Measurements from ENCODE around the gene SNRNP200. TPM values are rescaled to one million over a fixed set of nuclear protein-coding genes. Genes with fewer than 3 reads are reported as not detected.

The SNRNP200 gene
- total RNA-seq, 1 experiment from 2014 or later, result 30.2 TPM

GRCh38 chr2:96251721-96252292, 53.5 kb downstream of the SNRNP200 start:
- peak; percentile 92 for DNase-seq (ENCODE audit: low spot score)

DNA sequence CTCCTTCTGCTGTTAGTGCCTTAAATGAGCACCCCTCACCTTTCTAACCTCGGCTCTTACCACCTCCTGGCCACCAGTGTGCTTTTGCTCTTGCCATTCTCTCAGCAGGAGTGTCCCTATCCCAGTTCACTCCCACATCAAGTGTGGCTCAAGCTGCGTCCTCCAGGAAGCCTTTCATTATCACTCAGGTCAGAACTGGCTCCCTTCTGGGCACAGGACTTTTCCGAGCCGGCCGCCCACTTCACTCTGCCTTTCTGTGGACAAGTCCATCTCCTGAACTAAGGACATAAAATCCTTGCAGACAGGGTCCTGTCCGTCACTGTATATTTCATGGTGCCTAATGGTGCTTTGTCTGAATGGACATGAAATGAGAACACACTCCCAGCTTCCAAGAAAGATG, 55.2 kb downstream of the SNRNP200 start:
- no peak for DNase-seq (ENCODE audit: low spot score)

- no peak for DNase-seq (ENCODE audit: low spot score)
These were observed 55.7 kb downstream of the SNRNP200 start for GRCh38 chr2:96249654-96250053.

DNA sequence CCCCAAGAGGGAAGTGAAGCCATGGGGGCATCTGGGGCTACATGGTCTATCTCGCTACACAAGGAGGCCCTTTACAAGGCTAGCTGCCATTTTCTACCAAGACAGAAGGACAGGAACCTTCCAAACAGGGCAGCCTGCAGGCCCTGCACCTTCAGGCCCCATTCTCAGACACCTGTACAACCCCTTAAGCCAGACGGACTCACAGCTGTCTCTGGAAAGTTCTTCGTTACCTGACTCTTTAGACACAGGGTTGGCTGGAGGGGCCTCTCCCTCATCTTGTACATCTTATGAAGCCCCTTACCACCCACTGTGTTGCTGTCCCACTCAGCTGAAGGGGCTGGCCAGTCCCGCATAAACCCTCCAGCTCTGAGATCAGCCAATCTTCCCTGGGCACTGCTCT, 56.7 kb downstream of the SNRNP200 start:
- no peak for DNase-seq (ENCODE audit: low spot score)

DNA sequence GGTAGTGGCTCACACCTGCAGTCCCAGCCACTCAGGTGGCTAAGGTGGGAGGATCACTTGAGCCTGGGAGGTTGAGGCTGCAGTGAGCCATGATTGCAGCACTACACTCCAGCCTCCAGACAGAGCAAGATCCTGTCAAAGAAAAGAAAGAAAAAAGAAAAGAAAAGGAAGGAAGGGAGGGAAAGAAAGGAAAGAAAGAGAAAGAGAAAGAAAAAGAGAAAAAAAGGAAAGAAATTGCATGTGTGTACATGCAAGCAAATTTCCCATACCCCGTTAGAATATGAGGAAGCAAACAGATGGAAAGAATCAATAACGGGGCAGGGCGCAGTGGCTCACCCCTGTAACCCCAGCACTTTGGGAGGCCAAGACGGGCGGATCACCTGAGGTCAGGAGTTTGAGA, 57.5 kb downstream of the SNRNP200 start:
- no peak for DNase-seq (ENCODE audit: low spot score)

DNA sequence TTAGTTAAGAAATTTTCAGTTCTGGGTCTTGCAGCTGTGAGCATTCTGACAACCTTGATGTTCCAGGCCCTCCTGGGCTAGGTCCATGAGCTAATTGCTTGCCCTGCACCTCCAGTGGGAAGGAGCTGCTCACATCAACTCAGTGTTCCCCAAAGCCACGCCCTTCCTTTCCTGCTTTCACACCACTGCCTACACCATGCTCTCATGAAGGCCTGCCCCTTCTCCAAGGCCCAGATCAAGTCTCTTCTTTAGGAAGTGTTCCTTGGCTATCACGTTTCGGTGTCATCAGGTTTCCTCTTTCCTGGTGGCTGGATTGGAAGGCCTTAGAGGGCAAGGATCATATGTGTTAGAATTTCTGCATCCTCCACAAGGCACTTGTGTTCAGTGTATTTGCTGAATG, 58.3 kb downstream of the SNRNP200 start:
- no peak for DNase-seq (ENCODE audit: low spot score)

DNA sequence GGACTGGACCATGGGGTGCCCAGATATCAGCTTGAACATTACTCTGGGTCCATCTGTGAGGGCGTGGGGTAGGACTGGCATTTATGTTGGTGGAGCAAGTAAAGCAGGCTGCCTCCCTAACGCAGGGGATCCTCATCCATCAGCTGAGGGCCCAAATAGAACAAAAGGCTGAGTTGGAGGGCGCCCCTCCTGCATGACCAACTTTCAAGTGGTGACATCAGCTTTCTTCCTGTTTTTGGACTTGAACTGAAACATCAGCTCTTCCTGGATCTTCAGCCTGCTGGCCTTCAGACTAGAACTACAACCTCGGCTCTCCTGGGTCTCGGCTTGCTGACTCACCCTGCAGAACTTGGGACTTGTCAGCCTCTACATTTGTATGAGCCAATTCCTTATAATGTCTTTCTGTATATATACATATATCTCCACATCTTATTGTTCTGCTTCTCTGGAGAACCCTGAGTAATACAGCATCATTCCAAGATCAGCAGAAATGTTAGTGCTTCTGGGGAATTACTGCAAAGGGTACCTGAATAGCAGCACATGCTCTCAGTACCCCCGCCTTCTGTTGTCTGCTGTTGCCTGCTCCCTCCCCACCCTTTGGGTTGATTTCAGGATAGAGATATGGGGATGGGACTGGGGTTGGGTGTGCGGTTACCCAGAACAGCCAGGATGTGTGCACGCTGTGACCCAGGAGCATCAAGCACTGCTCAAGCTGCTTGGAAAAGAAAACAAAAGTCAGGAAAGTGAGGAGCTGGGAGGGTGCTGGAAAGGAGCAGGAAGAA, 59.5 kb downstream of the SNRNP200 start:
- DNase-seq (ENCODE audit: low spot score), result no peak

- DNase-seq (ENCODE audit: low spot score), result no peak
These were observed 61.5 kb downstream of the SNRNP200 start for GRCh38 chr2:96243843-96244242.

DNA sequence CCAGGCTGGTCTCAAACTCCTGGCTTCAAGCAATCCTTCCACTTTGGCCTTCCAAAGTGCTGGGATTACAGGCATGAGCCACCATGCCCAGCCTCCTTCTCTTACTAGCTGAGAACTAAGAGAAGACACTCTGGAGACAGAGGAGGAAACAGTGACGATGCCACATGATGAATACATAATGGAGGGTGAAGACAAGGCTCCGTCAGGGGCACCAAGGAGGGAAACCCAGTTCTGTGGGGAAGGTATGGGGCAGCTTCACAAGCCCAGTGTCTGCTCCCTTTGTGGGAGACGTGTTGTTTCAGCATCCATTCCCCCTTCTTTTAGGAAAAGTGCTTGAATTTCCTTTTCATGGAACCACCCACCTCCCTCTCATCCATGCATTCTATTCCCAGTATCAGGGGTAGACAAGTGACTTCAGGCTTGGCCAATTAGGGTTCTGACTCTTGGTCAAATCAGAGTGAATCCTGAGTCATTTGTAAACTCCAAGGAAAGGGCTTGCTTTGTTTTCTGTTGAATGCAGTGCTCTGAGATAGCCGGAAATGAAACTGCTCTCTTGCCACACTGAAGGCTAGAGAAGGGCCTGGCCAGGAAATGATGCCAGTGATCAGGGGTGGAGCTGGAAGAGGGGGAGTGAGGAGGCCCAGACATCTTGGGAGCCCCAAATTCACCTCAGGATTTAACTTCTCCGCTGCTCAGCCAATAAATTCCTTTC, 63.3 kb downstream of the SNRNP200 start:
- peak; percentile 70 for DNase-seq (ENCODE audit: low spot score)

DNA sequence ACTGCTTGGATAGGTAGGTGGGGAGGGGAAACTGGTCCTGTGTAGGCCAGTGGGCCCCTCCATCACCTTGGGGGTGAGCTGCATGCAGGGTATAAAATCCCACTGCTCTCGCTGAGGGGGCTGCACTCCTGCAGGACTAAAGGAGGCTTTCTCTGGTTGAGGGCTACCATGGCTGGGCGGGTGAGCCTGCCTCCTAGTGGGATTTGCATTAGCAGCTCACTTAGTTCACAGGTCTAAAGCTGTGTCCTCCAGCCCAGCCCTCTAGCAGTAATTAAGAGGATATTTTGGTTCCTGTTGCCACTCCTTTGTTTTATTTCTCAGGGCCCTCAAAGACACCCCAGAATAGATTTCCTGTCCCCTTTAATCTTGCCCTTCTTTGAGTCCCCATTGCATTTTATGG, 64.1 kb downstream of the SNRNP200 start:
- DNase-seq (ENCODE audit: low spot score), result no peak

- DNase-seq (ENCODE audit: low spot score), result no peak
These were observed 64.9 kb downstream of the SNRNP200 start for GRCh38 chr2:96240341-96241038.

DNA sequence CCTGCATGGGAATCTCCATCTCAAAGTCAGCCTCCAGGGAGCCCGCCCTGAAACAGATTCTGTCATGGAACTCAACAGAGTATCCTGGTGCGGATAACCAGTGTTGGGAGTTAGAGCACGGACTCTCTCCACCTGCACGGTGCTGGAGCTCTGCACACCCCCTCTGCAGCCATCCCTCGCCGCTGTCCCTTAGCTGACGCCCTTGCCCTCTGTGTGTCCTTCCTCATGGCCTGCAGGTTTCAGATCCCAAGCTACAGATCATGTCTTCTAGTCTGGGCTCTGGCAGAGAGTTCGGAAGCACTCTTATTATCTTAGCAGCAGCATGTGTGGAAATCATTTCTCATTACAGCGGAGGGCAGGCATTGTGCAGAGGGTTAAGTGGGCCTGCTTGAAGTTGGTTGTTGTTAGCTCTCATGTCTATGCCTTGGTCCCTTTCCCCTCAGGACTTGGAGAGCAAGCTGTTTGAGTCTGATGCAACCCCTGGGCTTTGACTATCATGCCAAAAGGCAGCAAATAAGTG, 65.5 kb downstream of the SNRNP200 start:
- no peak for DNase-seq (ENCODE audit: low spot score)

GRCh38 chr2:96239091-96239490, 66.3 kb downstream of the SNRNP200 start:
- DNase-seq (ENCODE audit: low spot score), result no peak

DNA sequence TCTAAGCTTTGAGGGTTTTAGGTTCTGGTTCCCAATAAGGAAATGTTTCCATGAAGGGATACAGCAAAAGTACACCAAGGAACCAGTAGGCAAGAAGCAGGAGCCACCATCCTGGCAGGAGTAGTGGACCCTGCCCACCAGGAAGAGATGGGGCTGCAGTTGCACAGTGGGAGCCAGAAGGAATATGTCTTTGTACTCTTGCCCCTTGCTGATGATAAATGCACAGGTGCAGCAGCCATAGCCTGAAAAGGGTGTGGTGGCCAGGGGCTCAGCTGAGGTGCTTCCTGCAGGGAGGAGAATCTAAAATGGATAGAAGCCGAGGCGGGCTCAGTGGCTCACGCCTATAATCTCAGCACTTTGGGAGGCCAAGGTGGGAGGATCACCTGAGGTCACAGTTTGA, 67.1 kb downstream of the SNRNP200 start:
- DNase-seq (ENCODE audit: low spot score), result no peak

DNA sequence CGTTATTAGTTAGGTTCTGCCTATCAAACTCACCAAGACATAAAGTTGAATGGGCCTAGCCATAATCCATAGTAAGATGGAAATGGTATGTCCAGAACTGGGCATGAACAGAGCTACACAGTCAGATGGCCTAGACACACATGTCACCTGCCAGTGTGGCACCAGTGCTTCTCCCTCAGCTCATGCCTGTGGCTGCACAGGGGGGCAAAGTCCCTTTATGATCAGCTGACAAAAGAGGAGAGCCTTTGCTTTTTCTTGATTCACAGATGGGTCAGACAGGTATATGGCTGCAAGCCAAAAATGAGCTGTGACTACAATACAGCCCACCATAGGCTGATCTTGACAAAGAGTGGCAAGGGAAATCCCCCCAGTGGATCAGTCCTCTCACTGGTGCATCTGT, 68.5 kb downstream of the SNRNP200 start:
- no peak for DNase-seq (ENCODE audit: low spot score)

- no peak for DNase-seq (ENCODE audit: low spot score)
These were observed 71.4 kb downstream of the SNRNP200 start for GRCh38 chr2:96233880-96234316.

DNA sequence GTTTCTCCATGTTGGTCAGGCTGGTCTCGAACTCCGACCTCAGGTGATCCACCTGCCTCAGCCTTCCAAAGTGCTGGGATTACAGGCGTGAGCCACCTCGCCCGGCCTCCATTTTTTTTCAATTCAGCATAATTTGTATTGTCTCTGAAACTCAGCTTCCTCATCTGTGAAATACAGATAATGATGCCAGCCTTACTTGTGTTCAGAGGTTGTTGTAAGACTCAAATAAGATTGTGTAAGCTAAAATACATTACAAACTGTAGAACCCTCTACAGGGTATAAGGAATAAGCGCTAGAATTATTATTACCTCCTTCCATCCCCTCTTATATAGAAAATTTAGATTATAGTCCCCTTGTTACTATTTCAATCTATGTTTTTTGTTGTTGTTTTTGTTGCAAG, 71.9 kb downstream of the SNRNP200 start:
- DNase-seq (ENCODE audit: low spot score), result no peak

- no peak for DNase-seq (ENCODE audit: low spot score)
These were observed 74.0 kb downstream of the SNRNP200 start for GRCh38 chr2:96231316-96231715.

- no peak for DNase-seq (ENCODE audit: low spot score)
These were observed 80.3 kb downstream of the SNRNP200 start for GRCh38 chr2:96225016-96225533.

Measured in H4 (cell line).